ENCODE measurements around the gene CD33.

Gene CD33

GRCh38 chr19:51259348-51260245 is 34.7 kb downstream of the CD33 start:
- peak; percentile 84 for DNase-seq

- no peak for DNase-seq
Observed at GRCh38 chr19:51263808-51264207, 38.9 kb downstream of the CD33 start.

GRCh38 chr19:51271067-51271466 is 46.2 kb downstream of the CD33 start:
- peak; percentile 28 for DNase-seq

GRCh38 chr19:51272183-51272810 is 47.4 kb downstream of the CD33 start:
- DNase-seq: peak; percentile 53

- DNase-seq: no peak
Observed at GRCh38 chr19:51274049-51274770, 49.3 kb downstream of the CD33 start.

- DNase-seq: no peak
Observed at GRCh38 chr19:51277112-51277511, 52.2 kb downstream of the CD33 start.

GRCh38 chr19:51282335-51282734 is 57.5 kb downstream of the CD33 start:
- DNase-seq: no peak

- no peak for DNase-seq
Observed at GRCh38 chr19:51285682-51286081, 60.8 kb downstream of the CD33 start.

Measured in hematopoietic multipotent progenitor cell treated with erythropoietin and hydrocortisone succinate and interleukin-3 and kit ligand, for 4 days (in vitro differentiated cells).